Measurements from ENCODE around the gene ESRRG.
A peak's percentile ranks its signal among the peaks of the same experiment; 100 is the strongest.

The ESRRG gene

DNA sequence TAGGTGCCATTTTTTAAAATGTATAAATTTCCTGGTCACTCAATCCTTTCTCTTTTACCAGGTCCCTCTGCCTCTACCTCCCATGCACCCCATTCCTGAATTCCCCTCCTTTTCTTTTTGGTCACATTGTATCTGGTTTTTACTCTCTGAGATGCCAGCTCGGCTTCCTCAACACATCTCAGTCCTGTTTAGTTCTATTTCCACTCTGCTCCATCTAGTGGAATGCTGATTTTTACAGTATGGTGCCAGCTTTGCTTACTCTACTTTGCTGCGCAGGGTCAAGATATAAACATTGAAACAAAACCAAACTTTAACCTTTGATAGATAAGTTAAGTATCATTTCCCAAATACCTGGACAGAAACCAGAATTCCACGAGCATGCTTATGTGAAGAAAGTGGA, 96.0 kb downstream of the ESRRG start:
- DNase-seq (no peak), ATAC-seq (replicated peaks) (no peak)
- Mint-ChIP-seq H3K27ac (no peak overlapping the region), H3K9me3 (peaks cover 0 to 1% of the 10 kb centered on the region in 2 donors), H3K4me1 (no peaks in the 10 kb centered on the region), H3K4me3 (no peak overlapping the region), H3K27me3 (no peaks in the 10 kb centered on the region), H3K36me3 (no peaks in the 10 kb centered on the region)

DNA sequence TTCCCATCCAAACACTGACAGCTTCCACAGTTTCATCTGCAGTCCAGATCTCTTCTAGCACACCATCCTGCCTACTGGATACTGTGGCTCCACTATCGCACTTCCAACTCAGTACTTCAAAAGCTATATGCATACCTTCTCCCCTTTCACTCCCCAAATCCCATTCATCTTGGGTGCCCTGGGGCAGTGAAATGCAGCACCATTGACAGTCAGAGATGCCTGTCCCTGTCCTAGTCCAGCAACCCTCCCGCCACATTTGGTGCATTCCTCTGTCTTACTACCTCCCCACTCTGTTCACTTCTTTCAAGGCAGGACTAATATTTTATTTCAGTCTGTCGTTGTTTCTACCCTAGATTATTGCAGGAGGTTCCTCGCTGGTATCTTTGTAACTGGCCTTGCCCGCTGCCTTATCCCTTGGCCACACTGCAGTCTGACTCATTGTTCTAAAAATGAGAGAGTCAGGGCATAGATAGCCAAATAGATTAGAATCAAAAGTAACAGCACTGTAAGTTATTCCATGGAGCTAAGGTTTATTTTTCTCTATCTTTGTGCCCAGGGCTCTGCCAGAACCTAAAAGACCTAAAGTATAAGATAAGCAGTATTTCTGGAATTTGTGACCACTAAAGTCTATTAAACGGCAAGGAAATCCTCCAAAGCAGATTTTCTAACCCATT, 96.7 kb downstream of the ESRRG start:
- Mint-ChIP-seq H3K4me1 (no peaks in the 10 kb centered on the region), H3K9me3 (peaks cover 0 to 1% of the 10 kb centered on the region in 2 donors), H3K4me3 (no peak overlapping the region), H3K27me3 (no peaks in the 10 kb centered on the region), H3K36me3 (no peaks in the 10 kb centered on the region), H3K27ac (no peak overlapping the region)
- ATAC-seq (replicated peaks) (no peak), DNase-seq (no peak)

DNA sequence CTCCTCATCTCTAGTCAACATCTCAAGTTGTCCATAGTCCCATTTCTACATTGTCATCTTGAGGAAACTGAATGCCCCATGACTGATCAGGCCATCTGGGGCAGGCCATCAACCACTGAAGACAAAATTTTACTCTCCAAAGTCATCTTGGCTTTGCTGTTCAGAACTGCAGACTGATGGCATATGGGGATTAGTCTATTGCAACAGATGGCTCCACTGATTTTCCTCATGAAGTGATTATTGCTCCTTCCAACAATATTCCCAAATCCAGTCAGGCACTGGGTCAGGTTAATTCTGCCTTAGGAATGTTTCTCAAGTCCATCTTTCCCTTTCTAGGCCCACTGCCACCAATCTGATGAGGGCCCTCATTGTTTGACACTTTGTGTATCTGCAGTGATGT, 101.7 kb downstream of the ESRRG start:
- Mint-ChIP-seq H3K9me3 (no peaks in the 10 kb centered on the region), H3K36me3 (no peaks in the 10 kb centered on the region), H3K27me3 (no peaks in the 10 kb centered on the region), H3K4me1 (no peaks in the 10 kb centered on the region), H3K27ac (no peak overlapping the region), H3K4me3 (no peak overlapping the region)
- ATAC-seq (replicated peaks) (no peak), DNase-seq (no peak)

DNA sequence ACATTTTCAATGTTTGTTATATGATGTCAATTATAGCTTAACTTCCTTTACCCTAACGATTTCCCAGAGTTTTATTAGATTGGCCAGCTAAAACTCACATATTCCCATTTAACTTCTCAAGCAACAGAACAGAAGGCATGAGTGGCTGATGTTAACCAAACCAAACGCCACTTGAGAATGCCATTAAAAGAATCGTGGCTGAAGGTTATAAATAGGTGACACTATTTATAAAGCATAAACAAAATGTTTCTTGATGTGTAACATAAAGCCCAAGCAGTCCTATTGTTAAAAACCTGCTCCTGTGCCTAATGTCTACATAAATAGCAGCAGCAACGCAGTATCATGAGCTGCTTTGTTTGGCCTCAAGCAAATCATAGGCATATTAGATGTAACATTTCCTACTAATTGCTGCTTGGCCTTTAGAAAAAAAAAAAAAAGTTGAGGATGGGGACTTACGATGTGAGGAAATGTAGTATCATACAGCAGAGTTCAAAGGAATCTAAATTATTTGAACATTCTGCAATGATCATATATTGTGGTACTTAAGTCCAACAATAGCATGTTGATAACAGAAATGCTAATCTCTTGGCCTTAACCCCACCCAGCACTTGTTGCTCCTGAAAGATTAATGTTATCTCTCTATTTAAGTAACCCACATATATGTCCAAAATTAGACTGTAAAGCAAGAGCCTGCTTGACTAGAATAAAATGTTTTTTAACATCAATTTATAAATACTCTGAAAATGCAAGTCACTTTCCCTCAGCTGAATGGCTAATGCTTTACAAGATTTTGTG, 106.0 kb downstream of the ESRRG start:
- no peaks in the 10 kb centered on the region for H3K4me1 Mint-ChIP-seq
- no peaks in the 10 kb centered on the region for H3K27me3 Mint-ChIP-seq
- DNase-seq, result no peak
- H3K9me3 Mint-ChIP-seq, result peaks cover 0 to 2% of the 10 kb centered on the region in 2 donors
- H3K36me3 Mint-ChIP-seq, result no peaks in the 10 kb centered on the region
- no peak for ATAC-seq (replicated peaks)
- no peak overlapping the region for H3K27ac Mint-ChIP-seq
- H3K4me3 Mint-ChIP-seq, result no peak overlapping the region

DNA sequence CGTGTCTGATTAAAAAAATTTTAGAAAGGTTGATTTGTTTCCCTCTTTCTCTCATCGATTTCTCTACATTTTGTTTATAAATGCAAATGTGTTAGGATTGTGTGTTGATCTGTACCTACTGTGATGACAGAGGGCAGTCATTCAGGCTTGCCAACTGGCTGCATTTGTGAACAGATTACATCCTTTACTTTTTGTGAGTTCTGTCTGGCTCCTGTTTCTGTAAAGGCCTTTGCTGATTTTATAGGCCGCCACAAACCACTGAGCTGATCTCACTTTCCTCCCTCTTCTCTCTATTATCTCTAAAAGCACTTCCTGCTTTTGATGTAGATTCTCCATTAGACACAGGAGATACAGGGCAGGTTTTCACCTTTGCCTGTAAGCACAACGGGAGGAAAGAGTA, 106.8 kb downstream of the ESRRG start:
- ATAC-seq (replicated peaks), result no peak
- Mint-ChIP-seq H3K9me3 (peaks cover 0 to 2% of the 10 kb centered on the region in 2 donors), H3K4me3 (no peak overlapping the region), H3K36me3 (no peaks in the 10 kb centered on the region), H3K4me1 (no peaks in the 10 kb centered on the region), H3K27me3 (no peaks in the 10 kb centered on the region), H3K27ac (no peak overlapping the region)
- no peak for DNase-seq

DNA sequence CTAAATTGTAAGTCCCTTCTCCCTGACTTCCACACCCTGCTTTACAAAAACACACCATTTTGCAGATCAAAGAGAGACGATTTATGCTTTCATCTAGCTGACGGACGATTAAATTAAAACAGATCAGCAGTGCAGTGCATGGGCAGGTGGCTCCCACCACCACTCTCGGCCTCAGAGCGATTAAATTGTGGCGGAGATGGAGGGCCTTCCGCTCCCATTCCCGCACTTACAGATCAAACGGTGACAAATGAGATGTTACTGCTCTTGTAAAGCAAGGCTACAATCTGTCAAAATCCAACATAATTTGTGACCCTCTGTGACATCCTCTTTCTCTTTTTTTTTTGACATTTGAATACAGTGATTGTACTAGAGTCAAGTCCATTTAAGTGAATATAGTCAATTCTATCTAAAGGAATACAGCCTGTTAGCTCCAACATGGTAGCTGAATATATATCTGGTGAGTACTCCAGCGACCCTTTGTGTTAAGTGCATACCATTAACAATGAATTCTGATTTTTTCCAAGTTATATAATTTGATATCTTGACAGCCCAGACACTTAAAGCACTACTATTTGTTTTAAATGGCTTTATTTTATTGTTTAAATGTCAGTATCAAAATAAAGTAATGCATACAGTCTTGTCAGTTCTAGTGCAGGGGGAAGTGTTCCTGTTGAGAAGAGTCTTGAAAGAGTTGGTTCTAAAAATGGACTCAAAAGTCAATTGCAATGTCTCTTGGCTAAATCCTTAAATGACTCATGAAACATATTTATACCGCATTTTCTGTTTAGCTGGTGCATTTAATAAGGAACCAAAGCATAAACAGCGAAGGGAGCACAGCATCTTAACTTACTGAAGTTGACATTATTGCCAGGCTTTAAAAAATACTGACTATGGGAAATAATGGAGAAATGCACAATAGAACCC, 109.0 kb downstream of the ESRRG start:
- H3K4me3 Mint-ChIP-seq, result no peak overlapping the region
- DNase-seq (no peak), ATAC-seq (replicated peaks) (no peak)
- H3K4me1 Mint-ChIP-seq, result no peaks in the 10 kb centered on the region
- no peaks in the 10 kb centered on the region for H3K36me3 Mint-ChIP-seq
- H3K27me3 Mint-ChIP-seq, result no peaks in the 10 kb centered on the region
- H3K27ac Mint-ChIP-seq, result no peak overlapping the region
- peaks cover 0 to 2% of the 10 kb centered on the region in 2 donors for H3K9me3 Mint-ChIP-seq

DNA sequence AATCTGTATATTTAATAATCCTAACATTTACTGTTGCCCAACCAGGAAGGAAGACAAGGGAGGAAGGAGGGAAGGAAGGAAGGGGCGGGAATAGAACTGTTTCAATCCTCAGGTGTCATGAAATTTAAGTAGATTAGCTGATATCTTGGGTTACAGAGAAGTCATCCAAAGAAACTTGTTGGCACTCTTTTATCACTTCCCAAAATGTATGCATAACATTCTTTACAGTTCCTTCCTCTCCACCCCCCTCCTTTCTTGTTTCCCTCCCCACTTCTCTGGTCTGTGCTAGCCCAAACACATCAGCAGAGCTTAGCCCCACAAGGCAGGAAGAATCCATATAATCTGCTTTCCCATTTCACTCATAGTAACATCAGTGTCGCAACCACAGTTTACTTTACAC, 110.9 kb downstream of the ESRRG start:
- DNase-seq, result no peak
- Mint-ChIP-seq H3K4me3 (no peak overlapping the region), H3K4me1 (no peaks in the 10 kb centered on the region), H3K27me3 (no peaks in the 10 kb centered on the region), H3K27ac (no peak overlapping the region), H3K9me3 (peaks cover 0 to 2% of the 10 kb centered on the region in 2 donors), H3K36me3 (no peaks in the 10 kb centered on the region)
- ATAC-seq (replicated peaks), result no peak

DNA sequence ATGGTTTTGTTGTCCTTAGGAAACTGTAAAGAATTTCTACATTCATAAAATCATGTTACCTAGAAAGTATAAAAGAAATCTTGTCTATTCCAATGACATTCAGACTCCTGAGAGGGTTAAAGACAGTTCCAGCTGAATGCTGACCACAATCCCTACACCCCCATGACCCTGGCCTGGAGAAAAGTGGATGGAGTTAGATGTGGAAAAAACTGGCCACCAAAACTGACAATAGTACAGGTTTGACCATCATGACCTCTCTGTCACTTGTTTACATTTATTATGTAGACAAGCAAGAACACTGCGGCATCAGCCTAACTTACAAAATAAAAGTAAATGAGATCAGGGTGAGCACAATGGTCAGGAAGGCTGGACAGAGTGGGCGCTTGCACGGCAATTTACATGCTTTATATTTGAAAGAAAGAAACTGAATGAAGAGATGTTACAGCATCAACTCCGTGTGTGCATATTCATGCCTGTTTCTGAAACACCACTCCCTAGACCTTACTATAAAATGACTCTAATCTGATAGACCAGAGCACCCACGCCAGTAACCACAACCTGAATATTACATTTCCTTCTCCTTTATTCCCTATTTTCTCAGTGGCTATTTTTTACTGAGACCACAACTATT, 116.0 kb downstream of the ESRRG start:
- no peaks in the 10 kb centered on the region for H3K9me3 Mint-ChIP-seq
- no peak for ATAC-seq (replicated peaks)
- peaks cover 3 to 9% of the 10 kb centered on the region in 2 donors for H3K27me3 Mint-ChIP-seq

DNA sequence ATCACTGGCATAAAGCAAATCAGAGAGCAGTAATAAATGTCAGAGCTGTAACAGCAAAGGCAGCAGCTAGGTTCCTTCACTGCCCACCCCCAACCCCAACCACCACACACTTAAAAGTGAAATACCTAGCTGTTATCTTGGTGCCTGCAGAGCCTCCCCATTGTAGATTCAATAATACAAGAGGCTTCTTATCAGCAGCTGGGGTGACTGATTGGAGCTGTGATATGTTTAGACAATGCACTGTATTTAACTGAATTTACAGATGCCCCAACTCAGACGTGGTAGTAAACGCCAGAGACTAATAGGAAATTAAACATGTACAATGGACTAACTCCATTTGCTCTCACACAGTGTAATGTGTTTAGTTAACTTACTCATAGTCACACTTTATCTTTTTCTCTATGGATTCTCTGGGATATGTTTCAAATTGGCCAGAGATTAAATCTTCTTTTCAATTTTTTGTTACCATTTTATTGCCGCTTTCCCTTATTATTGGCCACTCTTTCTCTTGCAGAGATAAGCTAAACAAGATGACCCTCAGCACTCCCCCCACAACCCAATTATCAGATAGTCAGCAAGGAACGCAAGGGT, 117.1 kb downstream of the ESRRG start:
- Mint-ChIP-seq H3K36me3 (no peaks in the 10 kb centered on the region), H3K9me3 (no peaks in the 10 kb centered on the region), H3K4me3 (no peak overlapping the region), H3K27me3 (peaks cover 8 to 16% of the 10 kb centered on the region in 2 donors), H3K4me1 (peaks cover 0 to 2% of the 10 kb centered on the region in 2 donors), H3K27ac (no peak overlapping the region)
- ATAC-seq (replicated peaks), result no peak
- DNase-seq, result no peak

More for the DNA sequence above, 116.0 kb downstream of the ESRRG start:
- no peak for DNase-seq
- H3K4me3 Mint-ChIP-seq, result no peak overlapping the region
- H3K4me1 Mint-ChIP-seq, result no peaks in the 10 kb centered on the region
- no peak overlapping the region for H3K27ac Mint-ChIP-seq
- no peaks in the 10 kb centered on the region for H3K36me3 Mint-ChIP-seq

DNA sequence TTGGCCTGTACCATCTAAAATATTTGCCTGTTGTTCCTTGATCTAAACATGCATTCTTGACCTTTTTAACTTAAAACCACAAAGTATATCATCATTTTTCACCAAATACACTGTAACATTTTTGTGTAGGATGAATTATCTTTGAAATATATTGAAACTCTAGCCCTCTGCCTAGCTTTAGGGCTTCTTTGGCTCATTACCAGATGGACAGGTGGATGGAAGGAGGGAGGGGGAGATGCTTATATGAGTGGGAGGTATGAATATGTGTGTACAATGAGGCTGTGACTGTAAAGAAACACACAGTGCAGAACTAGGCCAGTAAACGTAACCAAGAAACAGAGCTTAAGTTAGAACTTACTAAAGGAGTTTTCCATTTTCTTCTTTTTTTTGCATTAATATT, 118.5 kb downstream of the ESRRG start:
- H3K9me3 Mint-ChIP-seq, result no peaks in the 10 kb centered on the region
- DNase-seq (no peak), ATAC-seq (replicated peaks) (no peak)
- no peak overlapping the region for H3K27ac Mint-ChIP-seq
- H3K27me3 Mint-ChIP-seq, result peaks cover 16 to 29% of the 10 kb centered on the region in 2 donors
- H3K36me3 Mint-ChIP-seq, result no peaks in the 10 kb centered on the region
- peaks cover 0 to 5% of the 10 kb centered on the region in 2 donors for H3K4me1 Mint-ChIP-seq
- no peak overlapping the region for H3K4me3 Mint-ChIP-seq

DNA sequence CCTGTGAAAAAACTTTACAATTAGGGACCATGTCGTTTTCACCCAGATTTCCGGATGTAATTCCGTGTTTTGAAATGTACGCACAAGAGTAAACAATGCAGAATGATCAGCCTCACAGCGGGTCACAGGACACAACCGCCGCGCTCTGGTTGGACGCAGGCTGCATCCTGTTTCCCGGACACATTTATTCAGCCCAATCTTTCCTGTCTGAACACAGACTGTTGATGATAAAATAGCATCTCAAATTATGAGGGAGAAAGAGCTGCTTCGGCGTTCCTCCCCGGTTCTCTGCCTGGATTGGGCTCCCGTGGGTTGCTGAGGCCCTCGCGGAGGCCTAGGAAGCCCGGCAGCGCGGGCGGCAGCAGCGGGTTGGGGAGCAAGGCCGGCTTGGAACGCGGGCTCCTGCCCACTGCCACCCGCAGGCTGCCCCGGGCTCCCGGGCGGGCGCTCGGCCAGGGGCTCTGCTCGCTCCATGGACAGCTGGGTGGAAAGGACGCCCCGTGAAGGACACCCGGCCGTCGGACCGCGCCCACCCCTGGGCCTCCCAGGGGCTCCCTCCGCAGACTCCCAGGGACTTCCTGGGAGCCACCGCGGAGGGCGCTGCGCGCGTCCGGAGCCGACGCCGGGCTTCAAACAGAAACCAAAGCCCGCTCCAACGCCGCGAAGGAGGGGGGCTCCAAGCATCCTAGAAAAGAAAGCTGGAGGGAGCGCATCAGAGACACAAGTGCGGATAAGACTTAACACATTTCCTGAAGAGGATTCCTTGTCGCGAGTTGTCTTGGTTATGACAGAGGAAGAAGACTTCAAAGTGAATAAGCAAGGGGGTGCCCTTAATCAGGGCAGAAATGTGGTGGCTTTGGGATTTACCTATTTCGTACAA, 122.3 kb downstream of the ESRRG start:
- ATAC-seq (replicated peaks), result peak; percentile 69 to 75
- Mint-ChIP-seq H3K4me1 (peaks cover 0 to 5% of the 10 kb centered on the region in 2 donors), H3K27me3 (peaks cover 20 to 34% of the 10 kb centered on the region in 2 donors), H3K27ac (no peak overlapping the region), H3K9me3 (no peaks in the 10 kb centered on the region), H3K4me3 (peak overlapping the region; percentile 77 to 81), H3K36me3 (no peaks in the 10 kb centered on the region)
- DNase-seq, result no peak

DNA sequence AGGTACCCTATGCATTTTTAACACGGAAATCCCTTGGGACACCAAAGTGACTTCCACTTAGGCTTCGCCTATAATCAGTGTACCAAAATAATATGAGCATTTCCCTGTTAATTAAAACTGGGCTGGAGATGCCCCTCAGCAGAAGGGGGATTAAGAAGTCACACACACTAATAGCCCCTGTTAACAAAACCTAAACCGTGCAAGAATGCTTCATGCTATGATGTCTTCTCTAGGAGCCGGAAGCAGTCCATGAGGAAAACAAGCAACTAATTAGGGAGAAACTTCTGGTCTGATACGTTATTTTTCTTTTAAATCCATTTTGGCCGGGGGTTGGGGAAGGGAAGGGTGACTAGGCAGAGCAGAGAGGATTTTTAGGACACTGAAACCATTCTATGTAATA, 123.4 kb downstream of the ESRRG start:
- H3K4me3 Mint-ChIP-seq, result no peak overlapping the region
- no peaks in the 10 kb centered on the region for H3K36me3 Mint-ChIP-seq

DNA sequence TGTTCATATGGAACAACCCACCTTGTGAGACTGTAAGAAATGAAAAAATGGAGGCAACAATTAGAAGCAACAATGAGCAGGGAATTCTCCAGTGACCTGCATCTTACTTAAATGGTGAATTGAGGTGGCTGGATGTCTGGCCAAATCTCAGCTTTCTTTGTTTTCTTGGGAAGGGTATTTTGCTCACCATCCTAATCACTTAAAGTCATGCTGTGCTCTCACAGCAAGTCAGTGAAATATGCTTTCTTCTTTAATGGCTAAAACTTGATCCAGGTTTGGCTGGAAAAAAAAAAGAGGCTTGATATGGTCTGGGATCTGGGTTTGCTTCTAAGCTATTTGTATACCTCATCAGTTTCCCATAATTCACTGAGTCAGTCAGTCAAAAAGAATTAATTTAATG, 124.8 kb downstream of the ESRRG start:
- no peaks in the 10 kb centered on the region for H3K36me3 Mint-ChIP-seq
- peaks cover 20 to 29% of the 10 kb centered on the region in 2 donors for H3K27me3 Mint-ChIP-seq
- ATAC-seq (replicated peaks), result no peak
- H3K4me1 Mint-ChIP-seq, result peaks cover 0 to 5% of the 10 kb centered on the region in 2 donors
- no peak overlapping the region for H3K27ac Mint-ChIP-seq
- H3K4me3 Mint-ChIP-seq, result no peak overlapping the region
- H3K9me3 Mint-ChIP-seq, result no peaks in the 10 kb centered on the region
- no peak for DNase-seq

More for the DNA sequence above, 123.4 kb downstream of the ESRRG start:
- DNase-seq (no peak), ATAC-seq (replicated peaks) (no peak)
- Mint-ChIP-seq H3K4me1 (peaks cover 0 to 5% of the 10 kb centered on the region in 2 donors), H3K27ac (no peak overlapping the region), H3K9me3 (no peaks in the 10 kb centered on the region), H3K27me3 (peaks cover 20 to 34% of the 10 kb centered on the region in 2 donors)

Measured in stimulated activated naive B cell treated with anti-CD40 and anti-IgM and Interleukin-4, amounts not matched to agents 10 μg/mL and 1 μg/mL and 100 μg/mL, for 72 hours (primary cell).